Right ventricle myocardium inferior (tissue), 1 donor: Measurements from ENCODE around the gene CREB5. TPM values are rescaled to one million over a fixed set of nuclear protein-coding genes. Genes with fewer than 3 reads are reported as not detected.
A peak's percentile ranks its signal among the peaks of the same experiment; 100 is the strongest.

ENCODE experiments used
- ATAC-seq: fragments of 200-7000 bp; cut with Tn5 transposase; one replicate; pipeline ENCODE4 v1.9.1; 2020; ENCODE audit warnings: mild to moderate bottlenecking, moderate library complexity
- DNase-seq: peaks from one replicate; pipeline ENCODE4 v3.0.0; 2021; ENCODE audit errors: missing footprints
- intact Hi-C: fragments of 100-400 bp; cut with DNase I; formaldehyde crosslinking; loops from one replicate; pipeline ENCODE4 v1.11.0; 2022
- total RNA-seq: library from RNA; stranded (reverse); fragmentation: NEBNext Ultra II Directional; extraction: Animal tissue kit (Norgen Biotek cat#: 25700); gene quantifications from one replicate; pipeline ENCODE4 v1.2.1, GENCODE V29; 2021
- donor health status: DM: no; HTN: yes; CAD: no; lungs with severe emphysema.

CREB5 gene
- total RNA-seq, 1 donor from 2014 or later = 4.8 TPM

DNA sequence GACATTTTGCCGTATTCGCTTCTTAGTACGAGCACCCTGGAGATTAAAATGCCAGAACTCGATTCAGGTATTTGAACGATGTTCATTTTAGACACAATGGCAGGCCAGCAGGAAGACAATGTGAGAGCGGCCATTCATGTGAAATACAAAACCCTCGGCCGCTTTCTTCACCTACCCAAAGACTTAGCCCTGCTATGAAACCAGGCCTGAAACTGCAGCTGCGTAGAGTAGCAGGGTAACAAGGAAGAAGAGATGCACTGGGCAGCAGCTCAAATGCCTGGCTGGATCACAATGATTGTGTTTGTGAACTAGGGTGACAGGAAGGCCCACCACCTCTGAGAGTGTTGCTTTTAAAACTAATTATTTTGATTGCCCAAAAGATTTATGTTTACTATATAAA is 311.0 kb downstream of the CREB5 start:
- ATAC-seq (no peak), DNase-seq (no peak)
- intact Hi-C loops = no loop called here

DNA sequence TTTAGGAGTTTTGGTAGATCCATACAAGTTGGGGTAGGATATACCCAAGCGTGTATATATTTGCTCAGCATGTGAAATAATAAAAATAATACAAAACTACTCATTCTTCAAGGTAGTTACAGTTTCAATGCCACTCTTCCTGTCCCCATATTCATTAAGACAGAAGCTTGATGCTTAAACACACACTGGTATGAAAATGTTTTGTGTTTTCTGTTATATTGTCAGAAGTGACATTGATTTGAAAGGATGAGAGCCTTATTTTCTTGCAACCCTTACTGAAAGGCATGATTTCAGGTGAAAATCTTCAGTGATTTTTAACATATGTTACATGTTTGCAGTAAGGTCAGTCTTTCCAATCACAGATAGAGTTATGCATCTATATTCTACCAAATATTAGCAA is 312.2 kb downstream of the CREB5 start:
- ATAC-seq = no peak
- intact Hi-C loops = no loop called here
- no peak for DNase-seq

DNA sequence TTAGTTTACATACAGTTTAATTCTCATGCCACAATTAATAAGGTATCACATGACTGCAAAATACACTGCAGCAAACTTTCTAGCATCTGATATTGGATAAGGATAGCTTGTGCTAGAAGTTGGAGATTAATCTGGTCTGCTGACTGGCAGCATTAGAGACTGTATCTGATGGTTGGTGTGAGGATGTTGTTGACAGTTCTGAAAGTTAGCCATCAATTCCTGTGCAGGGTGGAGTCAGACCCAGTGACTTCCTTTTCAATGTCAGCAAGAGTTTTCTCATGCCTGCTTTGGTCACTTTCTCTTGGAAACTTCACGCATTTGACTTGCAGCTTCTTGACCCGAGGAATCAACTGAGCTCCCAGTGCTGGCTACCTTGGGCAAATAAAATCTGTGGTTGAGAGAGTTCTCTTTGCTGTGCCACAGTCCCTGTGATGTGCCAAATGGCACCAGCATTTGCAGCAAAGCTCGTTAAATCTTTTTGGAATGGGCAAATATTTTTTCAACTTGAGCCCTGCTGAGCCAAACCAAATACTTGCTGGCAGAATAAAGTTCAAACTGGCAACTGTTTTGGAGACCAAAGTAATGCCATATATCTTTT is 312.8 kb downstream of the CREB5 start:
- intact Hi-C loops = no loop called here
- ATAC-seq (no peak), DNase-seq (no peak)

DNA sequence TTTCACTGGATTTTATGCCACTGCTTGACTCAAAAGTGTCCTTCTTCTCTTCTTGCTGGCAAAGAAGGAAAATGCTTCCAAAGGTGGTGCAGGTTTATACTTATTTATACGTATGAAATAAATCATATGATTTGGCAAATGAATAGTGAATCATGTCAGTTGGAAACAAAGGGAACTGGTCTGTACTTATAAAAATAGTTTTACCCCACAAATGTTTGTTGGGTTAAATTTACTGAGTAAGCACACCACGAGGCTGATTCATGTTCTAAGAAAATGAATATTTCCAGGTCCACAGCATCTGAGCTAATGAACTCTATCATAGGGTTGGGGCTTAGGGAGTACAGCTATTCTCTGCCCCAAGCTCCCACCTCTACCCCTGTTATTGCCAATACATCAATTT is 313.6 kb downstream of the CREB5 start:
- DNase-seq (no peak), ATAC-seq (no peak)
- intact Hi-C loops = no loop called here

DNA sequence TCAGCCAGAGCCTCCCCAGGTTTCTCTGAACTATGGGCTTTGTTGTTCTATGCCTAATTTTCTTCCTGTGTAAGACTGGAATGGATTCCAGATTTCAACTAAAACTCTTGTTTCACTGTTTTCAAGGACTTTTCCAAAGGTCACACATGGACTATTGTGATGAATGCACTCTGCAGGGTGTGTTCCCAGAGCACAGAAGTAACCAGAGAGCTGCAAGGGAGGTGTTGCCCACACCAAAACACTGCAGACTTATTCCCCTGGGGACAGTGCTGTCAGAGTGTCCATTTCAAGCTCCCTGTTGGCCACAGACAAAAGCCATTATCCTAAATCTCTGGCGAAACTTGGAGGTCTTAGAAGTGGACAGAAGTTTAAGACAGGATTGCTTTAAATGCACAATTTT is 314.2 kb downstream of the CREB5 start:
- intact Hi-C loops = no loop called here
- ATAC-seq (peak; percentile 21), DNase-seq (no peak)

DNA sequence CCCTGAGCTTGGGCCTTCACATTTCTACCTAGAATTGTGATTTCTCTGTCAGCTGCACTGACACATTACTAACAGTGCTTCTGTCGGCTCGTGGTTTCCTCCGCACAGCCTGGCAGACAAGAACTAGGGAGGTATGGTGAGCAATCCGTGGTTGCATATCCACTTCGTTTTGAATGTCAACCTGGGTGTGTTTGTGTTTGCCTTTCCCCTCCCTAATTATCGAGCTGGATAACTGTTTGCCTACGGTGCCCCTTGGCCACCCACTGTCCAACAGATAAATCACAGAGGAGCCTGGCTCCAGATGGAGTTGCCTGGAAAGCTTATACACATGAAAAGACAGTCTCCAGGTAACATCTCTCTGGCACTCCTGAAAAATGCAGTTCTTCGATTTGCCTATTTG is 317.0 kb downstream of the CREB5 start:
- ATAC-seq (no peak), DNase-seq (no peak)
- intact Hi-C loops = no loop called here

DNA sequence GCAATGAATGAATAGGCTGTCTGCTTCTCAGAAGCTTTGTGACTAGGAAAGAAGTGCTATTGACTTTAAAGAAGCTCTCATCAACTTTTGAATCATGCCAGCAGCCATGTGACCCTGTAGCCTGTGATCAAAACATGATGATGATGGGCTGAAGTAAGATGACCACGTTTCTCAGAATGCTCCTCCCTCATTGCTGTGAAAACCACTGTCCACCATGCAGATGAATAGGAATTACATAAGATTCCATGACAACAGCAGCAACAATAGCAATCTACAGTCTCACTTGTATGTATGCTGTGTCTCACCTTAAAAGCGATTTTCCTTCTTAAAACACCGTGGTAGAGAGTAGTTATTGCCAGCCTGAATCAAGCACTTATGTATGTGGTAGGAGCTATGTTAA is 317.4 kb downstream of the CREB5 start:
- intact Hi-C loops = loop anchor here (5.0 kb wide), 1 partner anchor 123 kb away; no protein-coding TSS in a partner anchor
- ATAC-seq (no peak), DNase-seq (no peak)

DNA sequence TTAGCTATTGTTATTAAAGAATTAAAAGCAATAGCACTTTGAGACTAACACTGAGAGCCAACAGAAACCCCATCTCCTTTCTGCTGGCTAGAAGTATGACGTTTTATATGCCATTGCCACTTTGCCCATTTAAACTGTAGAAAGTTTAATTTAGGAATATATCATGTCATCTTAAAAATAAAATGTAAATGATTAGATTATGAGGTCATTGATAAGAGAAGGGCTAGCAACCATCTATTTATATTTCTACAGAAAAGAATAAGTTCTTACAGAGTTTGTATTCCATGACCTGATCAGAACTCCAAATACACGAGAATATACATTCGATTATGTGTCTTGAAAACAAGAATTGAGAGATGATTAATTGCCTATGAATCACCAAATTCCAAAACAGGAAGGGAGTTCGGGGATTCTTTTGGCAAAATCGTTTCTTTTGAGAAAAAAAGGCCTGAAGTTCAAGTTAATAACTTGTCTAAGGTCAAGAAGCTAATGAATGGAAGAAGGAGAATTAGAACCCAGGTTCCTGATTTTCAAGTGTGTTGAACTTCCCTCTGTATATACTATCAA is 318.9 kb downstream of the CREB5 start:
- ATAC-seq = no peak
- DNase-seq = no peak
- intact Hi-C loops = loop anchor here (5.0 kb wide), 1 partner anchor 121 kb away; no protein-coding TSS in a partner anchor

DNA sequence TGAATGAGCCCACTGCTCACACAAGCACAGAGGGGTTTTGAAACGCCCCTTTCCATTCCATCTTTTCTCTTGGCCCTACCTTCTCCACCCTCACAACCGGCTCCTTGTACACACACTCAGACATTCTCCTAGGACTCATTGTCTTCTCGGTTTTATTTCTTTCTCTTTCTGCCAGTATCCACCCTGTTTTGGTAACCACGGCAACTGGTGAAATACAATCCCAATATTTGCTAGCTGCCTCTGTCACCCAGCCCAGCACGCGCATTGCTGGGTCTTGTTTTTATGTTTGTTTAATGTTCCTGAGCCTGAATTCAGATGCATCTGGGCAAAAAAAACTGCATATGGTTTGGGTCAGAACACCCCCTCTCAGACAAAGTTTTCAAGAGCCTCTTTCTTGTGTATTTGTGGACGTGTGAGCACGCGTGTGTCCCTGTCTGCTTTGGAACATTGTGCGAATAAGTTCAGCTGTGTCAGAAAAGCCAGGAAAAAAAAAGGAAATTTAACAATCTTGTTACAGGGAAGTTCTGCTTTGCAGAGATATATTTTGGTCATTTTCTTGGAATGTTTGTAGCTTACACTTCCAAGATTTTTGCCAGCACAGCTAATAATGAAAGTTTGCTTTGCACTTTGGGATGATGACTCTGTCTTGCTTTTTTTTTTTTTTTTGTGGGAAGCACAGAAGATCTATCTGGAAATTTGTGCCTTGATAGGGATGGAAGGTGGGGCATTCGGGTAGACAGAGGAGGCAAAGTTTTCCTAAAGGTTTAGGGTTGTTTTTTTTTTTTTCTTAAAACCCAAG is 320.0 kb downstream of the CREB5 start:
- peak; percentile 67 for ATAC-seq
- DNase-seq = no peak
- intact Hi-C loops = loop anchor here (5.0 kb wide), 1 partner anchor 120 kb away; no protein-coding TSS in a partner anchor

DNA sequence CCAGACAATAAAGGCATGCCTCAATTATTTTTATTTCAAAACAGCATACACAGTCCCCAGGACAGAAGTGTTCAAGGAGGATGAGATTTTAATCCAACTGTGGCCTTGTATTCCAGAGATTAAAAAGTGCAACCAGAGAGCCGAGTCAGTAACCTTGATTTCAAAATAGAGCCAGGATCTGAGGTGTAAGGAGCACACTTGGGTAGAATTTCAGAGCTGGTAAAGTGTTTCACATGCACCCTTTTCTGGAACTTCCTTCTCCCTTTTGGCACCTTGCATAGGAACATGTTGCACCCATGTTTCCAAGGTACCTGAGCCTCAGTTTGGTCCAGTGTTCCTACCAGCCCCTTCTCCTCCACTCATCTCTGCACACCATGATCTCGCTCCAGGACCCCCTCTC is 320.7 kb downstream of the CREB5 start:
- no peak for ATAC-seq
- no peak for DNase-seq
- intact Hi-C loops = loop anchor here (5.0 kb wide), 1 partner anchor 119 kb away; no protein-coding TSS in a partner anchor

DNA sequence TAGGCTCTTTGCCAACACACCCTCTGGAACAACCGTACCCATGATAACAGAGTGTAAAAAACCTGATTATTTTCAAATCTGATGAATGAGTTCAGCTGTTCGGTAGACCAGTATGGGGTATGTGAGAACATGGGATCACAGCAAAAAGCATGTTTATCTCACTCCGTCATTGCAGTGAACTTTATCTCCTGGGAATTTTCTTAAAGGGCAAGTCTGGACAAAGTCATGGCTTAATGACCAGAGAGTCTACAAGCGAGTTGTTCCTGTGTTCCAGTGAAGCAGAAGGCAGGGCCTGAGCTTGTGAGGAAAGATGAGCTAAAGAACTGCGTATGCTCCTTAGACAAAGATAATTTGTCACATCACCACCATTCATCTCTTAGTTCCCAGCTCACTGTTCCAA is 326.1 kb downstream of the CREB5 start:
- intact Hi-C loops = no loop called here
- peak; percentile 94 for ATAC-seq
- DNase-seq = no peak

DNA sequence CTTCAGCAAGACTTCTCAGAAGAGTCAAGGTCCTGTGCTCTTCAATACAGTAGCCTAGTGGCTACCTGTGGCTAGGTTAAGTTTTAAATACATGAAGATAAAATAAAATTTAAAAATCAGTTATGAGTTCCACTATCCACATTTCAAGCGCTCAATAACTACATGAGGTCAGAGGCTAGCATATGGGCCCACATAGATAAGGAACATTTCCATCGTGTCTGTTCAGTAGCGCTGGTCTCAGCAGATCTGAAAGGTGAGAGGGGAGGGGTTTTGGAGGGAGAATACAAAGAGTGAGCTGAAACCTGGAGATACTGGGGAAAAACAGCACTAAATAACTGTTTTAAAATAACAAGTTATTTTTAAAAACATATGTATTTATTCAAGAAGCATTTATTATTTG is 326.8 kb downstream of the CREB5 start:
- ATAC-seq (no peak), DNase-seq (no peak)
- intact Hi-C loops = no loop called here

DNA sequence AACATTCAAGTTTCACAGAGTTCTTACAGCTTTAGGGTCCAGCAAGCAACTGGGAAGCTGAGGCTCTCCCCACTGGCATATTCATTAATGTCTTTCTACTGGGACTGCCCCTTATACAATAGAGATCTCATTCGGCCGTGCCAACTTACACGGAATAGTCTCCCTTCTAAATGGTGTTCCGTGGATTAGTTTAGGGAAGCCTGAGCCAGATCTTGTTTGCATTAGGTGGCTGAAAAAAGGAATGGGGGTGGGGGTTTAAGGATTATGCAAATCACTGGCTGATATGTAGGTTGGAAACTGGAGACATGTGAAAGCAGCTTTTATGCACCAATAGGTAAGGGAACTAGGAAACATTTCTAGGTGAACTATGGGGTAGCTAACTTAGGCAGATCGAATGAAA is 327.5 kb downstream of the CREB5 start:
- no peak for DNase-seq
- intact Hi-C loops = no loop called here
- ATAC-seq = no peak

DNA sequence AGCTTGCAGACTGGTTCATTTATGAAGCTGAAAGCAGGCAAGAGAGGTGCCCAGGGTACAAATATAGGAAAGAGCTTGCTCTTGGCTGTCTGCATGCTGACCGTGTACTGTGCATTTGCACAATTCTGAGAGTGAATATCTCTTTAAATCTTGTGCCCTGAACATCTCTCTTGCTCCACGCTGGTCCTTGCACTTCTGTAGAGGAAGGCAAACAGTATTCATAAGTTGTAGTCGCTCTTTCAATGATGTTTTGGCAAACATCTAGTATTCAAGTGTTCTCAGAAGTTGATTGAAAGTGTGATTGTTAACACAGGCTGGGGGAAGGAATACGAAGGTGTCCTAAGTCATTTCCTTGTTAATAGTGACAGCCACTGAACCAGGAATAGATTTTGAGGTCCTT is 332.6 kb downstream of the CREB5 start:
- DNase-seq (no peak), ATAC-seq (no peak)
- intact Hi-C loops = loop anchor here (5.0 kb wide), 1 partner anchor 58 kb away; no protein-coding TSS in a partner anchor

DNA sequence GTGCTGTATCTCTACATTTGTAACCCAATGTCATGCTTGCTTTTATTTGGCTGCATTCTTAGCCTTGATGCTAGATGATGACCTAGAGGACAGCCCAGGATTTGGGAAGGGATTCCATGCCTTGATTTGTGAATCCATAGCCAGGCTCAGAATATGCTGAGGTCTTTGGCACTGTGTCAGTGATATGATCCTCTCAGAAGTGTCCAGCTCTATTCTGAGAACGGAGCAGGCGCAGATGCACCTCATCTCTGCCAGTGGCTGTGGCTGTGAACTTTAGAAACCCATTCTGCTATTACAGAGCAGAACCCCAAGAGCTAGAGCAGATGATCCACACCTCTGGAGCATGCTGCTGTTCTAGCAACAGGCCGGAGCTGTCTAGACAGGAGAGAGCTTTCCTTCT is 333.0 kb downstream of the CREB5 start:
- intact Hi-C loops = loop anchor here (5.0 kb wide), 1 partner anchor 58 kb away; no protein-coding TSS in a partner anchor
- ATAC-seq = peak; percentile 79
- DNase-seq = no peak

DNA sequence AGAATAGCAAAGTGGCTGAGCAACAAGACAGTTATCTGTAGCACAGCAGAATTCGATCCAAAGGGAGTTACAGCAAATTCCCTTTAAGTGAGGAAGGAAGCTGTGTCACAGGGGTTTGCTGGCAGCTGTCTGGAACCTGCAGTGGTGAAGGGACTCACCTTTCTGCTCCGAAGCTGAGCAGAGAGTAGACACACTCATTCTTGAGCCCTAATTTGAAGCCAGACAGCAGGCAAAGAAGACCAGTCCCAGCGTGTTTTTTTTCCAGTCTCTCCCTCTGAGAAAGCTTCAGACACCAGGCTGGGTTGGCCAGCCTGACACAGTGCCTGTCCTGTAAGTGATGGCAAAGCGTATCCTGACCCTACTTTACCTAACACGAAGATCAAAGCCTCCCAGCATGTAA is 335.1 kb downstream of the CREB5 start:
- DNase-seq (no peak), ATAC-seq (no peak)
- intact Hi-C loops = loop anchor here (5.0 kb wide), 1 partner anchor 60 kb away; no protein-coding TSS in a partner anchor

DNA sequence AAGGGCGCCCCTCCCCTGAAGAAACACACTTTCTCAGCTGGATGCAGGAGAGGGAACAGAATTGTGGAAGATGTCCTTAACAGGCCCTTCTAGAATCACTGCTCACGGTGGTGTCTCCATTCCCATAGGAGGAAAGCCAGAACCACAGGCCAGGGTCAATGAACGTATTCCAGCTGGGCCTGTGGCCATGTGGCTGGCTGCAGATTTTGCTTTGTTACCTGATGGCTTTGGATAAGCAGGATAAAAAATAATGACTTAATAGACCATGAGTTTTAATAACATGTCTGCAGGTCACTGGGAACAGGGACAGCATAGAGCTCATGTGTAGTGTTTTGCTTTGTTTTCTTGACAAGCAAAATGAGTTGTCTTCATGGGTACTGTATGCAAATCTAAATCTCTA is 335.5 kb downstream of the CREB5 start:
- no peak for DNase-seq
- intact Hi-C loops = loop anchor here (5.0 kb wide), 1 partner anchor 61 kb away; no protein-coding TSS in a partner anchor
- no peak for ATAC-seq

DNA sequence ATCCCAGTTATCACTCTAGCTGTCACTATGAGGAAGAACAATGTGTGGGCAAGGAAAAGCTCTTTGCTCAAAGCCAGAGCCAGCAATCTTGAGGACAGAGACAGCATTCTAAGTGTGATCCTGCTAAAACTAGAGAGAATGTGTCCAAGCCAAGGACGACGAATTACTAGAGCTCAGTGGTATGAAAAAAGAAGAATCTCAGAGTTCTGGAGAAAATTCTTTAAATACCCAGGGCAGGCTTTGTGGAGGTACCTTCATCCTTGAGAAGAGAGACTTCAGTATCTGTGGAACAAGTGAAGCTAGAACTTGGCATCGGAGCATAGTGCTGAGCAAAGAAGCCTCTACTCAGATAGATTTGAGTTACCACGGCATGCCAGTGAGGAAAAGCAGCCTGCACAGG is 336.0 kb downstream of the CREB5 start:
- DNase-seq (no peak), ATAC-seq (no peak)
- intact Hi-C loops = loop anchor here (5.0 kb wide), 1 partner anchor 61 kb away; no protein-coding TSS in a partner anchor

DNA sequence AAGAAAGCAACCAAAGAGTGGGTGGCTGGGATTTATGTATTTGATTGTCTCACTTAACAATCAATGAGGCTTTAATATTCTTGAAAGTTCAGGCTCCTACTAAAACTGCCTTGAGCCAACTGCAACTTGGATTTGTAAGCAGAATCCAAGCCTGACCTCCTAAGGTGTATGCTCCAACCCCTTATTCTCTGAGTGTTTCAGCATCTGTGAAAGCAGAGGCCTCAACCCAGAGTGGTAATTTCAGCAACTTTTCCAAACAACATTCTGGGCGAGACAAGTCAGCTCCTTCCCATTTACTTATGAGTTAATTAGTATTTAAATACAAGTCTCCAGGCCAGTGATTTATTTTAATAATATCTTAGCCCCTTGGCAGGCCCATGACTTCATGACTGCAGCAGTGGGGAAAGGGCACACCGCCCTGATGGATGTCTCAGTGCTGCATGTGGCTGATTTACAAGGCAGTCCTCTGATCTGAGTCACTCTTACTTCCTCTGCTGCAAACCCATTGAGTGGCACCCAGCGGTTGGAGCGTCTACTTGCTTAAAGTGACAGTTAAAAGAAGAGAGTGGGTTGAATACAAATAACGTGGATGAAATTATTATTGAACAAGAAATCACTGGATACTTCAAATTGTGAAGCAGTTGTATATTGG is 336.7 kb downstream of the CREB5 start:
- ATAC-seq (peak; percentile 32), DNase-seq (no peak)
- intact Hi-C loops = loop anchor here (5.0 kb wide), 1 partner anchor 62 kb away; no protein-coding TSS in a partner anchor
